Endodermal cell (in vitro differentiated cells): Measurements from ENCODE around the gene RAB9B. TPM values are rescaled to one million over a fixed set of nuclear protein-coding genes. Genes with fewer than 3 reads are reported as not detected.

Source experiments
- DNase-seq: peaks from one replicate; pipeline ENCODE4 v3.0.0-alpha.2; 2017
- H3K27ac ChIP-seq: 2 replicates; pipeline ENCODE4 v1.5.1; 2013; ENCODE audit warnings: mild to moderate bottlenecking, low read depth, low read length, moderate library complexity
- H3K27me3 ChIP-seq: 2 replicates; pipeline ENCODE4 v1.6.1; 2013; ENCODE audit warnings: mild to moderate bottlenecking, low read length, moderate library complexity; ENCODE audit not compliant: insufficient read depth, control insufficient read depth, poor library complexity, severe bottlenecking
- H3K36me3 ChIP-seq: 2 replicates; pipeline ENCODE4 v1.7.0; 2013; ENCODE audit warnings: mild to moderate bottlenecking, low read length, moderate library complexity; ENCODE audit not compliant: control insufficient read depth, insufficient read depth
- H3K4me1 ChIP-seq: one replicate; pipeline ENCODE4 v1.7.0; 2013; ENCODE audit warnings: low read length; ENCODE audit not compliant: control insufficient read depth, insufficient read depth
- H3K4me3 ChIP-seq: 2 replicates; pipeline ENCODE4 v1.5.1; 2013; ENCODE audit warnings: mild to moderate bottlenecking, low read length, moderate library complexity
- H3K9ac ChIP-seq: 2 replicates; pipeline ENCODE4 v1.6.1; 2013; ENCODE audit warnings: mild to moderate bottlenecking, low read length, moderate library complexity; ENCODE audit not compliant: poor library complexity, severe bottlenecking; ENCODE audit errors: extremely low read depth
- H3K9me3 ChIP-seq: 2 replicates; pipeline ENCODE4 v1.6.1; 2013; ENCODE audit warnings: mild to moderate bottlenecking, low read length, moderate library complexity; ENCODE audit not compliant: control insufficient read depth
- H3K27ac Mint-ChIP-seq: 2 replicates; pipeline ENCODE4 v1.8.0; 2020; ENCODE audit warnings: mixed read lengths
- H3K27me3 Mint-ChIP-seq: 2 replicates; pipeline ENCODE4 v1.8.0; 2021; ENCODE audit warnings: mild to moderate bottlenecking, mixed read lengths; ENCODE audit not compliant: insufficient read depth
- H3K36me3 Mint-ChIP-seq: 2 replicates; pipeline ENCODE4 v1.8.0; 2020; ENCODE audit warnings: low read depth, mixed read lengths
- H3K4me1 Mint-ChIP-seq: 2 replicates; pipeline ENCODE4 v1.8.0; 2020; ENCODE audit warnings: mixed read lengths
- H3K4me3 Mint-ChIP-seq: 2 replicates; pipeline ENCODE4 v1.8.0; 2020; ENCODE audit warnings: mild to moderate bottlenecking, moderate library complexity, mixed read lengths
- H3K9me3 Mint-ChIP-seq: 2 replicates; pipeline ENCODE4 v1.8.0; 2020; ENCODE audit warnings: mild to moderate bottlenecking, mixed read lengths
- WGBS, 2 experiments: methylation state at CpG; one replicate each; pipeline versions ENCODE4 v1.1.5 to v1.1.7; 2013; ENCODE audit warnings: missing lambda C conversion rate in 2 of 2, mixed read lengths in 1 of 2; ENCODE audit not compliant: insufficient coverage in 1 of 2, insufficient read length in 1 of 2; 5-methylcytosine and 5-hydroxymethylcytosine counted together
- total RNA-seq, 2 donors: library from RNA; stranded (reverse); fragmentation: NEBNext Ultra II Directional in 1 of 2; extraction: Animal tissue kit (Norgen Biotek cat#: 25700) in 1 of 2; gene quantifications; 2 replicates in 1 of 2; 3 replicates in 1 of 2; pipeline ENCODE4 v1.2.1, GENCODE V29; 2021
- TF ChIP-seq, protein P1 (sequence below): fragments of 200-600 bp; sonication (generic); conservative IDR thresholded peaks from 2 replicates; pipeline ENCODE4 v1.5.0; 2021; ENCODE audit warnings: antibody characterized with exemption, mild to moderate bottlenecking

The RAB9B gene
- total RNA-seq, 2 donors from 2014 or later = 0.42 to 0.64 TPM

DNA sequence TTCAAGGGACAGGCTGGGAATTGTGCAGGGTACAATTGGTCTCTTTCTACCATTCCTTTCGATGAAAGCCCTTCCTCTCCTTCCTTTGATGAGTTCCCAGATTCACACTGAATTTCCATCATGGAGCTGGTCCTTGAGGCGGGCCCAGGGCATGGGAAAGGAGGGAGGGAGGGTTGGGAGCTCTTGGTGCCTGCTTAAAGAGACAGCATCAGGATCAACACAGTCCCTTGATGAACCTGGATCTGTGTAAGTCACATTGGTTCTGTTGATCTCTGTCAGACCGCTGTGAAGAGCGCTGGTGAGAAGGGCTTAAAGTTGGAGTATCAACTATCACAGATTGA is 51.0 kb downstream of the RAB9B start:
- TF ChIP-seq, protein P1, sequence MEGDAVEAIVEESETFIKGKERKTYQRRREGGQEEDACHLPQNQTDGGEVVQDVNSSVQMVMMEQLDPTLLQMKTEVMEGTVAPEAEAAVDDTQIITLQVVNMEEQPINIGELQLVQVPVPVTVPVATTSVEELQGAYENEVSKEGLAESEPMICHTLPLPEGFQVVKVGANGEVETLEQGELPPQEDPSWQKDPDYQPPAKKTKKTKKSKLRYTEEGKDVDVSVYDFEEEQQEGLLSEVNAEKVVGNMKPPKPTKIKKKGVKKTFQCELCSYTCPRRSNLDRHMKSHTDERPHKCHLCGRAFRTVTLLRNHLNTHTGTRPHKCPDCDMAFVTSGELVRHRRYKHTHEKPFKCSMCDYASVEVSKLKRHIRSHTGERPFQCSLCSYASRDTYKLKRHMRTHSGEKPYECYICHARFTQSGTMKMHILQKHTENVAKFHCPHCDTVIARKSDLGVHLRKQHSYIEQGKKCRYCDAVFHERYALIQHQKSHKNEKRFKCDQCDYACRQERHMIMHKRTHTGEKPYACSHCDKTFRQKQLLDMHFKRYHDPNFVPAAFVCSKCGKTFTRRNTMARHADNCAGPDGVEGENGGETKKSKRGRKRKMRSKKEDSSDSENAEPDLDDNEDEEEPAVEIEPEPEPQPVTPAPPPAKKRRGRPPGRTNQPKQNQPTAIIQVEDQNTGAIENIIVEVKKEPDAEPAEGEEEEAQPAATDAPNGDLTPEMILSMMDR = no peak
- no peaks in the 10 kb centered on the region for H3K9me3 ChIP-seq
- H3K27me3 ChIP-seq = no peaks in the 10 kb centered on the region
- no peaks in the 10 kb centered on the region for H3K27me3 Mint-ChIP-seq
- no peak overlapping the region for H3K4me3 ChIP-seq
- H3K4me1 ChIP-seq = no peaks in the 10 kb centered on the region
- no peaks in the 10 kb centered on the region for H3K9me3 Mint-ChIP-seq
- H3K9ac ChIP-seq = no peak overlapping the region
- WGBS, 2 experiments = 90% methylated on average over 3 of the region's 4 CpGs; no CpG with 5 or more reads in 1 of the 2 experiments
- H3K4me1 Mint-ChIP-seq = peaks cover 20% of the 10 kb centered on the region
- no peak overlapping the region for H3K27ac Mint-ChIP-seq
- no peaks in the 10 kb centered on the region for H3K36me3 ChIP-seq
- DNase-seq = no peak
- H3K4me3 Mint-ChIP-seq = no peak overlapping the region
- no peaks in the 10 kb centered on the region for H3K36me3 Mint-ChIP-seq
- peak overlapping the region; percentile 89 for H3K27ac ChIP-seq

DNA sequence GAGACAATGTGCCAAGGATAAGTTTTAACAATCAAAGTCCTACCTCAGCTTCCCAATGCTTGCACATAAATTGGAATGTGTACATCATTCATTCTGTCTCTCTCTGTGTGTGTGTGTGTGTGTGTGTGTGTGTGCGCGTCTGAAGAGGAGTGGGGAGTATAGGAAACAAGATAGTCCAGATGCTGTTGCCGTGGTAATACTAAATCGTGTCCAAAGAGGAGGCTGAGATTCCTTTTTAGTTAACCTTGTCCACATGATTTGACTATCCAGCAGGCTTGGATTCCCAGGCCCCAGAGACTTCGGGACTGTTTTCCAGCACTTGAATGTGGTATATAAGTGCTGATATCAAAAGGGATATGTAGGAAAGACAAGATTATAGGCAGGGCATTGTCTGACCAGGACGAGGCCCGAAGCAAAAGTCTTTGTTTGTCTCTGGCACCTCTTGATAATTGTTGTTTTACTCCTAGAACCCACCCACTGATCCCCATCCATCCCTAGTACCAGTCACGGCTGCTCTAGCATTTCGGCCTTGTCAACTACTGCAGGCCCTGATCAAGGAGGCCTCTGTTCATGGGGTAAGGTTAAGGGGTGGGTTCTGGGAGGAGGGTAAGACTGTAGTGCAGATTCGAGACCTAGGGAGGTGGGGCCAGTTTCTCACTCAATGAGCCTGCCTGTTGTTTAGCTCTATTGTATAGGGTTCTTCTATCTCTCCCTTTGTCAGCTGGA is 51.6 kb downstream of the RAB9B start:
- no peak overlapping the region for H3K27ac Mint-ChIP-seq
- WGBS, 2 experiments = 93% methylated on average over 8 of the region's 10 CpGs; no CpG with 5 or more reads in 1 of the 2 experiments
- no peaks in the 10 kb centered on the region for H3K9me3 Mint-ChIP-seq

DNA sequence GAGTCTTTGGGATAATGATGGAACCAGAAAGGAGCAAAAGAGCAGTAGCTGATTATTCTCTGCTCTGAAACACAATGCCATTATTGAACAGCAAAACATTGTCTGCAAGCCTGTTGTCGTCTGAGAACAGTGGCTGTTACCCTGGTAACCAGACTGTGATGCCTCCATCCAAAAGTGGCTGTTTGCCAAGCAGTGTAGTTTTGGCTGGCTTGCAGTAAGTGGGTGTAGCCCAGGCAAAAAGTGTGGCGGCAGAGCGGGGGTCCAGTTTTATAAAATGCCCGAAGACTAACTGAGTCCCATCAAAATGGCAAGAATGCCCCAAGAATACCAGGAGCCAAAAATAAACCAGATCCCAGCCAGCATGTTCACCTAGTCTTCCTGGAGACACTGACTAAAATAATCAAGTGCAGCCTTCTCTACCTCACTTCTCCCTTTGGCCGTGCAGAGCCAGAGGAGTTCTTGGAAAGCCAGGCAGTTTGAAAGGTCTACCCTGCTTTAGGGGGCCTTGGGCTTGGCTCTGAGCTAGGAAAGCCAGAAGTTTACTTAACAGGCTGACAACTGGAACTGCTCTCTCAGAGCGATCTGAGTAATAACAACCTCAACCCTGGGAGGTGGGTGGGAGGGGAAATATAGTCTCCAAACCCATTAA is 52.8 kb downstream of the RAB9B start:
- Histone ChIP-seq H3K36me3 (no peaks in the 10 kb centered on the region), H3K4me3 (no peak overlapping the region), H3K27me3 (no peaks in the 10 kb centered on the region), H3K9ac (no peak overlapping the region), H3K27ac (peak overlapping the region; percentile 89), H3K9me3 (no peaks in the 10 kb centered on the region), H3K4me1 (no peaks in the 10 kb centered on the region)
- Mint-ChIP-seq H3K4me1 (peaks cover 20% of the 10 kb centered on the region), H3K27me3 (peaks cover 8% of the 10 kb centered on the region), H3K36me3 (no peaks in the 10 kb centered on the region), H3K27ac (no peak overlapping the region), H3K4me3 (no peak overlapping the region), H3K9me3 (no peaks in the 10 kb centered on the region)
- 86 to 96% methylated on average over 1 to 6 of the region's 6 CpGs for WGBS, 2 experiments
- DNase-seq = no peak
- TF ChIP-seq, protein P1 = no peak

More for the DNA sequence above, 51.6 kb downstream of the RAB9B start:
- H3K36me3 ChIP-seq = no peaks in the 10 kb centered on the region
- H3K36me3 Mint-ChIP-seq = no peaks in the 10 kb centered on the region
- TF ChIP-seq, protein P1 = no peak
- H3K27me3 Mint-ChIP-seq = no peaks in the 10 kb centered on the region
- no peaks in the 10 kb centered on the region for H3K4me1 ChIP-seq
- H3K27me3 ChIP-seq = no peaks in the 10 kb centered on the region
- peaks cover 20% of the 10 kb centered on the region for H3K4me1 Mint-ChIP-seq
- no peak overlapping the region for H3K9ac ChIP-seq
- no peak overlapping the region for H3K4me3 ChIP-seq
- no peak overlapping the region for H3K4me3 Mint-ChIP-seq
- no peaks in the 10 kb centered on the region for H3K9me3 ChIP-seq
- H3K27ac ChIP-seq = peak overlapping the region; percentile 89
- DNase-seq = no peak
